Right atrium auricular region (tissue), 2 donors: ENCODE data around the gene MAEA. TPM values are rescaled to one million over a fixed set of nuclear protein-coding genes. Genes with fewer than 3 reads are reported as not detected.

Source experiments
- DNase-seq: peaks from one replicate; pipeline ENCODE4 v3.0.0-alpha.2; 2019; ENCODE audit warnings: low spot score
- H3K27ac ChIP-seq, 2 donors: fragments of 200-600 bp; sonication (generic); 1 replicate in 1 of 2; 2 replicates in 1 of 2; pipeline ENCODE4 v1.5.1; 2016 to 2019
- H3K27me3 ChIP-seq, 2 donors: fragments of 200-600 bp; sonication (generic); one replicate each; pipeline versions ENCODE4 v1.5.1 to v1.6.0; 2017 to 2019
- H3K36me3 ChIP-seq: fragments of 200-600 bp; sonication (generic); one replicate; pipeline ENCODE4 v1.5.1; 2016
- H3K4me1 ChIP-seq, 2 donors: fragments of 200-600 bp; sonication (generic); one replicate each; pipeline versions ENCODE4 v1.5.1 to v1.6.0; 2017 to 2019
- H3K4me3 ChIP-seq, 2 donors: fragments of 200-600 bp; sonication (generic); 1 replicate in 1 of 2; 2 replicates in 1 of 2; pipeline ENCODE4 v1.5.1; 2017 to 2019; ENCODE audit warnings: mild to moderate bottlenecking in 1 of 2, moderate library complexity in 1 of 2
- H3K9me3 ChIP-seq, 2 donors: fragments of 200-600 bp; sonication (generic); one replicate each; pipeline ENCODE4 v1.5.1; 2019
- total RNA-seq, 2 donors: library from RNA; depleted of rRNA; stranded (reverse); fragments of >200 nt; gene quantifications; one replicate each; pipeline ENCODE4 v1.1.0, GENCODE V29; 2016
- TF ChIP-seq, protein P1 (sequence below), 2 donors: fragments of 200-600 bp; sonication (generic); IDR thresholded peaks; one replicate each; pipeline ENCODE4 v1.5.1; 2019; ENCODE audit warnings: antibody characterized with exemption in 2 of 2

Gene MAEA
- total RNA-seq, 2 donors from 2014 or later: 46.0 to 51.7 TPM

DNA sequence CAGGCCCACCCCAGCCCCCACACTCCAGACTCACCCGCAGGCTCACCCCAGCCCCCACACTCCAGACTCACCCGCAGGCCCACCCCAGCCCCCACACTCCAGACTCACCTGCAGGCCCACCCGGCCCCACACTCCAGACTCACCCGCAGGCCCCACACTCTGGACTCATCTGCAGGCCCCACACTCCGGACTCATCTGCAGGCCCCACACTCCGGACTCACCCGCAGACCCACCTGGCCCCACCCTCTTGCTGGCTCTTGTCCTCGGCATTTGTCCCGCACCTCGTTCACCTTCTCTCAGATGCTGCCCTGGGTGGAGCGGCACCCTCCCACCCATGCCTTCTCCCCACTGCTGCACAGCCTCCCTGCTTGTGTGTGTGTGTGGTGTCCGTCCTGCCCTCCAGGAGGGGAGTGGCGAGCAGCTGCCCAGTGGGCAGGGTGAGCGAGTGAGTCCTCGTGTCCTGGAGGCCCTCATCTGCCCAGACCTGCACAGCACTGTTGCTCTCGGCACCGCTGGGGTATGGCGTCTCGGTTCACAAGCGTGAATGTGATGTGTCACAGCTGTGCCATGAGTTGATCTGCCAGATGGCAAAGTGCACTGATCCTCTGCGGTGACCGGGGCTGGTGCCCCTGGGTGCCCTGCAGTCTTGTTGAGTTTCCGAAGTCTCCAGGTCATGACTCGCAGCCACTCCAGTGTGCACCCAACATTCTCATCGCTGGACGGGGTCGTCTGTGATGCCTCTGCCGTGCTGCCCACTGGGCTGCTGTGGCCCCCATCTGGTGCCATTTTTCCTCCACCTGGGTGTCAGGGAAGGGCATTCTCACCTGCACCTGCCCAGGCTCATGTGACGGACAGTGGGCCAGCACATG lies 27.7 kb downstream of the MAEA start:
- Histone ChIP-seq H3K4me1 (no peaks in the 10 kb centered on the region), H3K27ac (no peak overlapping the region), H3K36me3 (peaks cover 86% of the 10 kb centered on the region), H3K27me3 (no peaks in the 10 kb centered on the region), H3K4me3 (no peak overlapping the region), H3K9me3 (no peaks in the 10 kb centered on the region)
- DNase-seq: no peak
- TF ChIP-seq, protein P1, sequence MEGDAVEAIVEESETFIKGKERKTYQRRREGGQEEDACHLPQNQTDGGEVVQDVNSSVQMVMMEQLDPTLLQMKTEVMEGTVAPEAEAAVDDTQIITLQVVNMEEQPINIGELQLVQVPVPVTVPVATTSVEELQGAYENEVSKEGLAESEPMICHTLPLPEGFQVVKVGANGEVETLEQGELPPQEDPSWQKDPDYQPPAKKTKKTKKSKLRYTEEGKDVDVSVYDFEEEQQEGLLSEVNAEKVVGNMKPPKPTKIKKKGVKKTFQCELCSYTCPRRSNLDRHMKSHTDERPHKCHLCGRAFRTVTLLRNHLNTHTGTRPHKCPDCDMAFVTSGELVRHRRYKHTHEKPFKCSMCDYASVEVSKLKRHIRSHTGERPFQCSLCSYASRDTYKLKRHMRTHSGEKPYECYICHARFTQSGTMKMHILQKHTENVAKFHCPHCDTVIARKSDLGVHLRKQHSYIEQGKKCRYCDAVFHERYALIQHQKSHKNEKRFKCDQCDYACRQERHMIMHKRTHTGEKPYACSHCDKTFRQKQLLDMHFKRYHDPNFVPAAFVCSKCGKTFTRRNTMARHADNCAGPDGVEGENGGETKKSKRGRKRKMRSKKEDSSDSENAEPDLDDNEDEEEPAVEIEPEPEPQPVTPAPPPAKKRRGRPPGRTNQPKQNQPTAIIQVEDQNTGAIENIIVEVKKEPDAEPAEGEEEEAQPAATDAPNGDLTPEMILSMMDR (IDR thresholded peaks at IDR 0.05): no peak

DNA sequence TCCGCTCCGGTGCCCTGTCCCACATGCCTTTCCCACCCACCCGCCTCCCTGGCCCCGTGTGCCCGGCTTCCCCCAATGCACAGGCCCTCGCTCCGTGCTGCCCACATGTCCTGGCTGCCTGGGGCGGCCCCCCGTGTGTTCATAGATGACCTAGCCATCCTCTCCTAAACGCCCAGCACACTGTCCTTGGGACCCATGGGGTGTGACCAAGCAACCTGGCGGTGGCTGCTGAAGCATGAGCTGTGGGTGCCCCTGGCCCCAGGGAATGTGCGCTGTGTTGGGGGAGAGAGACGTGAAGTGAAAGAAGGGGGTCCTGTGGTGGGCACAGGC lies 28.3 kb downstream of the MAEA start:
- Histone ChIP-seq H3K27me3 (no peaks in the 10 kb centered on the region), H3K4me1 (no peaks in the 10 kb centered on the region), H3K27ac (no peak overlapping the region), H3K36me3 (peaks cover 83% of the 10 kb centered on the region), H3K9me3 (no peaks in the 10 kb centered on the region), H3K4me3 (no peak overlapping the region)
- TF ChIP-seq, protein P1 (IDR thresholded peaks at IDR 0.05): no peak
- no peak for DNase-seq

DNA sequence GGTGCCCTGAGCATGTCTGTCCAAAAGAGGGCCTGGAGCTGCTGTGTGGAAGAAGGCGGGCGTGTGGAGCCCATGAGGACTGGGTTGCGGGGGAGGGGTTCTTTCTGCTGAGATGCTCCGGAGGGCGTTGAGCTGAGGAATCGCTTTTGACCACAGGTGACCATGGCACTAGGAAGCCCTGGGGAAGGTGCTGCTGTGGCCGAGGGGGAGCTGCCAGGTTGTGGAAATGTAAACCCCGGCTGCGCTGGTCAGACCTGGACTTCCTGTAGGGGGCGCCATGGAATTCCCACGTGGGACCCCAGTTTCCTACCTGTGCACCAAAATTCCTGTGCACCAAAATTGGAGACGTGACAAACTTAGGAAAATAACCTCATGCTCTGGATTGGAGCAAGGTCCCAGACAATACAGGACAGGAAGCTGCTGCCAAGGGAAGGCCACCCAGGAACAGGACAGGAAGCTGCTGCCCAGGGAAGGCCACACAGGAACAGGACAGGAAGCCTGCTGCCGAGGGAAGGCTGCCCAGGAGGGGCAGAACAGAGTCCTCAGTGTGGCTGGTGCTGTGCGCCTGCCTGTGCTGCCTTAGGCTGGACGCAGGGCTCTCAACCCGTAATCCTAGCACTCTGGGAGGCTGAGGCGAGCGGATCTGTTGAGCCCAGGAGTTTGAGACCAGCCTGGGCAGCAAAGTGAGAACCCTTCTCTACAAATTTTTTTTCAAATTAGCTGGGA lies 29.0 kb downstream of the MAEA start:
- TF ChIP-seq, protein P1 (IDR thresholded peaks at IDR 0.05): peak in 1 of 2 donors; percentile 29
- Histone ChIP-seq H3K4me3 (no peak overlapping the region), H3K4me1 (peaks cover 0 to 5% of the 10 kb centered on the region in 2 donors), H3K36me3 (peaks cover 83% of the 10 kb centered on the region), H3K9me3 (no peaks in the 10 kb centered on the region), H3K27me3 (no peaks in the 10 kb centered on the region), H3K27ac (no peak overlapping the region)
- DNase-seq: no peak

DNA sequence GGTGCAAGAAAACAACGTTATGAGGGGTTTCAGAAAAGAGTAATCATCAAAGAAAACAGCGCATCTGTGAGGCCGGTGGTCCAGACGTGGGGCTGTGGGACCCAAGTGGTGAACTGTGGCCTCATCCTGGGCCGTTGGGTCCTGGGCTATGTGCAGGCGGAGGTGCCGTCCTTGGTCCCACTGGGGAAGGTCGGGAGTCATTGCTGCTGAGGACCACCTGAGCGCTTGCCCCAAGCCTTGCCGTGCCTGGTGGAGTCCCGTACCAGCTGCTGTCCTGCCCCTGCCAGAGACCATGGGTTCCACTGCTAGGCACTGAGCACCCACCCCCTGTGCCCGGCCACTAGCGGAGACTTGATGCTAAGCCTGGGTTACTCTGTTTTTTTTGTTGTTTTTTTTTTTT lies 31.8 kb downstream of the MAEA start:
- TF ChIP-seq, protein P1 (IDR thresholded peaks at IDR 0.05): no peak
- Histone ChIP-seq H3K27ac (no peak overlapping the region), H3K4me3 (no peak overlapping the region), H3K27me3 (no peaks in the 10 kb centered on the region), H3K36me3 (peaks cover 77% of the 10 kb centered on the region), H3K9me3 (no peaks in the 10 kb centered on the region), H3K4me1 (peaks cover 0 to 6% of the 10 kb centered on the region in 2 donors)
- no peak for DNase-seq

DNA sequence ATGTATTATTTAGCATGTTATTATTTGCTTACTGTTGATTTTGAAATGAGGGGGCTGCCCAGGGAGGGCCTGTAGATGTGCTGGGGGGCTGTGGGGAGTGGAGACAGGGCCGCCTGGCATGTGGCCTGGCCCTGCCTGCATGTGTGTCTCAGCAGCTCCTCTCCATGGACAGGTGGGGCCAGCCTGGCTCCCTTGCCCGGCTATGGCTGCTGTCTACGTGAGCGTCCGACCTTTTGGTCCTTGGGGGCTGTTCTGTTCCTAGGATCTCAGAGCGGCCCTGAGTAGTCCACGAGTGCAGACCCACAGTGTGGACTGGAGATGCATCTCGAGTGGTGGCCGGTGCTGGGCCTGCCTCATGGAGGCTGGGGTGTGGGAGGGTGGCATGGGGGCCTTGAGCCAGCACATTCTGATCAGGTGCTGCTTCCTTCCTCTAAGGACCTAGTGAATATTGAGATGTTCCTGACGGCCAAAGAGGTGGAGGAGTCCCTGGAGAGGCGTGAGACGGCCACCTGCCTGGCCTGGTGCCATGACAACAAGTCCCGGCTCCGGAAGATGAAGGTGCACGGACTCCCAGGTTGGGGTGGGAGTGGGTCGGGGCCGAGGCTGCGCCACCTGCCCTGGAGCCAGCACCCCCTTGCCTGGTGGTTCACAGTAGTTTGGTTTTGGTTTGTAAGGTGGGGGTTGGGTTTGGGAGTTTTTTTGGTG lies 32.4 kb downstream of the MAEA start:
- H3K27me3 ChIP-seq: no peaks in the 10 kb centered on the region
- no peak overlapping the region for H3K4me3 ChIP-seq
- DNase-seq: no peak
- H3K9me3 ChIP-seq: no peaks in the 10 kb centered on the region
- H3K36me3 ChIP-seq: peaks cover 79% of the 10 kb centered on the region
- TF ChIP-seq, protein P1 (IDR thresholded peaks at IDR 0.05): no peak
- no peak overlapping the region for H3K27ac ChIP-seq
- H3K4me1 ChIP-seq: peaks cover 0 to 6% of the 10 kb centered on the region in 2 donors
